Activated CD4-positive, alpha-beta T cell treated with anti-CD3 and anti-CD28 coated beads for 36 hours (primary cell): Measurements from ENCODE around the gene IL2RA. TPM values are rescaled to one million over a fixed set of nuclear protein-coding genes. Genes with fewer than 3 reads are reported as not detected.
"Not testable (repeated sequence)": the region's sequence is repeated elsewhere in the genome, so short reads cannot be mapped to it uniquely, and the experiment has no call there.

Experiments
- ATAC-seq: fragments of 200-7000 bp; cut with Tn5 transposase; one replicate; pipeline ENCODE4 v1.10.0; 2021; ENCODE audit warnings: mild to moderate bottlenecking, moderate library complexity
- CTCF ChIA-PET: fragments of 350-600 bp; sonication (Branson Sonifier 250); formaldehyde crosslinking; loops from one replicate; lab custom pipeline; 2021; ENCODE audit warnings: antibody characterized with exemption; lab: Charles Lee
- POLR2A ChIA-PET: fragments of 350-600 bp; sonication (Branson Sonifier 250); formaldehyde crosslinking; loops from one replicate; lab custom pipeline; 2021; ENCODE audit warnings: antibody characterized with exemption, inconsistent platforms; lab: Charles Lee
- DNase-seq: peaks from one replicate; pipeline ENCODE4 v3.0.0-alpha.2; 2020
- H3K27ac Mint-ChIP-seq: one replicate; pipeline ENCODE4 v1.8.0; 2021; ENCODE audit warnings: mixed read lengths
- H3K27me3 Mint-ChIP-seq: one replicate; pipeline ENCODE4 v1.8.0; 2021; ENCODE audit warnings: mixed read lengths
- H3K36me3 Mint-ChIP-seq: one replicate; pipeline ENCODE4 v1.8.0; 2021; ENCODE audit warnings: low read depth, mixed read lengths
- H3K4me1 Mint-ChIP-seq: one replicate; pipeline ENCODE4 v1.8.0; 2021; ENCODE audit warnings: mixed read lengths
- H3K4me3 Mint-ChIP-seq: one replicate; pipeline ENCODE4 v1.8.0; 2021; ENCODE audit warnings: mild to moderate bottlenecking, moderate library complexity, mixed read lengths
- H3K9me3 Mint-ChIP-seq: one replicate; pipeline ENCODE4 v1.8.0; 2021; ENCODE audit warnings: low read depth, mixed read lengths
- intact Hi-C, 2 experiments: fragments of 100-400 bp; cut with DNase I in 1 of 2; cut with micrococcal nuclease in 1 of 2; formaldehyde crosslinking; loops; one replicate each; pipeline versions ENCODE4 v1.14.2 to v1.15.1; 2022 to 2024; cut with DNase I, micrococcal nuclease
- total RNA-seq, 2 experiments: library from RNA; stranded (reverse); gene quantifications; one replicate each; pipeline ENCODE4 v1.2.3, GENCODE V29; 2021

IL2RA gene
- total RNA-seq, 2 experiments from 2014 or later: 659 to 980 TPM

DNA sequence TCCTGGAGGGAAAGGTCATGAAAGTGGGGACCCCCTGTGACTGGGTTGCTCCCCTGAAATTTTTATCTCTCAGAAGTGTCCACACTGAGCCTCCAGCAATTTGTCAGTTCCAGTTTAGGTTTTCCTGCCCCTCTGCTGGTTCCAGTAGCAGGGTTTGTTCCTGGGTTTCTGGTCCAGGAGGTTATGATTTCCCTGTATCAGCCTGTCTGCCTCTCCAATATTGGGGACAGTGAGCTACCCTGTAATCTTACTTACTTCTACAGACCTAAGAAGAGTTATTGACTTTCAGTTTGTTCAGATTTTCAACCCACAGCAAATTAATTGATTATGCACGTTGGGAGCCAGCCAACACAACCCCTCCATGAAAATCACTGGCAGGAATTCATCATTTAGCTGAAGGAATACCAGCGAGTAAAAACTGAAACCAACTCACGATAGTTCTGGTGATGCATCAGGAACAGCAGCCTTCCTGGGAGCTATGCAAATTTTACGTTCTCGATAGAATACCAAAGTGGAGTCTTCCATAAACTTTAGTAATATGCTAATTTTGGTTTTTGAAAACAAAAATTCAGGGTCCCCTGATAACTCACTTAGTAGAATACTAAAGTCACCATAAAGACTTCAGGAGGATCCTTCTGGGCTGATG, 53.5 kb downstream of the IL2RA start:
- DNase-seq (no peak), ATAC-seq (no peak)
- H3K27me3 Mint-ChIP-seq: peaks cover 2% of the 10 kb centered on the region
- H3K4me1 Mint-ChIP-seq: peaks cover 31% of the 10 kb centered on the region
- ChIA-PET POLR2A (interaction anchor here (0.6 kb wide), 1 partner anchor 155 kb away, joined by 5 read pairs; no protein-coding TSS in a partner anchor), CTCF (no interaction called here)
- peaks cover 8% of the 10 kb centered on the region for H3K9me3 Mint-ChIP-seq
- peaks cover 26% of the 10 kb centered on the region for H3K36me3 Mint-ChIP-seq
- H3K4me3 Mint-ChIP-seq: no peak overlapping the region
- intact Hi-C loops: no loop called here
- H3K27ac Mint-ChIP-seq: no peak overlapping the region

- peaks cover 12% of the 10 kb centered on the region for H3K36me3 Mint-ChIP-seq
- no peak for DNase-seq
- peaks cover 35% of the 10 kb centered on the region for H3K4me1 Mint-ChIP-seq
- ATAC-seq: no peak
- H3K4me3 Mint-ChIP-seq: no peak overlapping the region
- H3K9me3 Mint-ChIP-seq: peaks cover 8% of the 10 kb centered on the region
- CTCF ChIA-PET: no interaction called here
- no peak overlapping the region for H3K27ac Mint-ChIP-seq
- POLR2A ChIA-PET: interaction anchor here (0.6 kb wide), 1 partner anchor 77 kb away, joined by 4 read pairs; no protein-coding TSS in a partner anchor
- H3K27me3 Mint-ChIP-seq: peaks cover 2% of the 10 kb centered on the region
- intact Hi-C loops: no loop called here
Observed at GRCh38 chr10:6006991-6007390, 55.2 kb downstream of the IL2RA start.

DNA sequence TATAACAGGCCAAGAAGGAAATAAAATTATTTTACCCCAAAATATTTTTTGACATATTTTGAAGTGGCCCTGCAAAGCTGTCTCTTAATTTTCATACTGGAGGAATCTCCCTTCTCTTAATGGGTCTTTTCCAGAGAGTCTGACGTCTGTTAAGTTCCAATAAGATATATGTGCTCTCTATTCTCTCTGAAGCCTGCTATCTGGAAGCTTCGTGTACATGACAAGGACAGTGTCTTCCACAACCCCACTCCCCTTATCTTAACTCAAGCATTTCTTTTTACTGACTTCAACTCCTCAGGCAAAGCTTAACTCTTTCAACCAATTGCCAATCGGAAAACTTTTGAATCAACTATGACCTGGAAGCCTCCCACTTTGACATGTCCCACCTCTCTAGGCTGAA, 55.6 kb downstream of the IL2RA start:
- DNase-seq (no peak), ATAC-seq (no peak)
- Mint-ChIP-seq H3K27me3 (peaks cover 2% of the 10 kb centered on the region), H3K36me3 (peaks cover 7% of the 10 kb centered on the region), H3K27ac (no peak overlapping the region), H3K9me3 (peaks cover 8% of the 10 kb centered on the region), H3K4me1 (peaks cover 36% of the 10 kb centered on the region), H3K4me3 (no peak overlapping the region)
- POLR2A ChIA-PET: interaction anchor here (0.6 kb wide), 1 partner anchor 77 kb away, joined by 4 read pairs; no protein-coding TSS in a partner anchor
- intact Hi-C loops: no loop called here
- CTCF ChIA-PET: no interaction called here

DNA sequence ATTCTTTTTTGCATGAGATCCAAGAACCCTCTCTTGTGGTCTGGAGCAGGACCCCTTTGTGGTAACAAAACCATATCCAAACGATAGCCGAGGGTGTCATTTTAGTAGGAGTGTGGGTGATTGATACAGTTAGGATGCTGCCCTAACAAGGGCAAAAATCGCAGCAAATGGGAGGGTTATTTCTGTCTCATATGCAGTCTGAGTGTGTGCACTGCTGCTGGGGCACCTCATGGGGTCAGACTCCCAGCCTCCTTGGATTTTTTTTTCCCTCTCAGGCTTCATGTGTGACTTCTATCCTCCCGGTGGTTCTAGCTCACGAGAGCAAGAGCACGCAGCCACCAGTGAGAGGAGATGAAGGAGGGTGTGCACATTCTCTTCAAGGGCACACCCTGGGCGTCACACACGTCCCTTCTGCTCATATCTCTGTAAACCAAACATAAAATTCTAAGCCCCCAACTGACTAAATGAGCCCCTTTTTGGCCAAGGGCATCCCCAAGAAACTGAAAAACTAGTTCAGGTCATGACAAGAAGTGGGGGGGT, 56.2 kb downstream of the IL2RA start:
- ChIA-PET CTCF (no interaction called here), POLR2A (no interaction called here)
- H3K9me3 Mint-ChIP-seq: peaks cover 8% of the 10 kb centered on the region
- ATAC-seq (no peak), DNase-seq (no peak)
- intact Hi-C loops: no loop called here
- peaks cover 2% of the 10 kb centered on the region for H3K36me3 Mint-ChIP-seq
- H3K4me1 Mint-ChIP-seq: peaks cover 36% of the 10 kb centered on the region
- H3K4me3 Mint-ChIP-seq: no peak overlapping the region
- peaks cover 2% of the 10 kb centered on the region for H3K27me3 Mint-ChIP-seq
- no peak overlapping the region for H3K27ac Mint-ChIP-seq

- H3K27ac Mint-ChIP-seq, H3K36me3 Mint-ChIP-seq, H3K4me3 Mint-ChIP-seq, H3K27me3 Mint-ChIP-seq, DNase-seq, ATAC-seq, intact Hi-C loops, POLR2A ChIA-PET, H3K9me3 Mint-ChIP-seq, CTCF ChIA-PET: not testable (repeated sequence)
- peaks cover 38% of the 10 kb centered on the region for H3K4me1 Mint-ChIP-seq
Observed at GRCh38 chr10:6005161-6005804, 56.9 kb downstream of the IL2RA start.

DNA sequence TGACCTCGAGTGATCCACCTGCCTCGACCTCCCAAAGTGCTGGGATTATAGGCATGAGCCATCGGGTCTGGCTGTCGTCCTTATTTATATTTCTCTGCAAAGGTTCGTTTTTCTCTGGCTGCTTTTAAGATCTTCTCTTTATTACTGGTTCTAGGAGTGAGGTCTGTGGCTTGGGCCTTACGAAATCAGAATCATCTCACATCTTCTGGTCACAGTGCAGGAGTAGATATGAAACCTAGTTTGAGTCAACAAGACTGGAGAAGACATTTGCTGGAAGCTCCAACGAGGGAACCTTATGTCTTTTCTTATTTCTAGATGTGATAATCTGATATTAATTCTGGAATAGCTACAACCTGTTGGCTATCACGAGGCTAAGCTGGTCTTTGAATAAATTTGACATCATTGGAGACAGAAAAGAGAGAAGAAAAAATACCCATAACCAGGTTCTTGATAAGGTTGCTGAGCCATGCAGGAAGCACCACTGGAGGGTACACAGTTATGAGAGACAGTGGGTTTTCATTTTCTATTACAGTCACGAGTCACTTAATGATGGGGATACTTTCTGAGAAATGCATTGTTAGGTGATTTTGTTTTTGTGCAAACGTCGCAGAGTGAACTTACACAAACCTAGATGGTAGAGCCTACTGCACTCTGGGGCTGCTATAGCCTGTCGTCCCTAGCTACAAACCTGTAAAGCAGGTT, 59.2 kb downstream of the IL2RA start:
- peak overlapping the region; percentile 26 for H3K27ac Mint-ChIP-seq
- POLR2A ChIA-PET: interaction anchor here (0.6 kb wide), 2 partner anchors 15 to 48 kb away, joined by 3 to 5 read pairs; no protein-coding TSS in a partner anchor
- intact Hi-C loops: no loop called here
- peaks cover 5% of the 10 kb centered on the region for H3K27me3 Mint-ChIP-seq
- H3K36me3 Mint-ChIP-seq: no peaks in the 10 kb centered on the region
- ATAC-seq (peak; percentile 78), DNase-seq (peak; percentile 30)
- CTCF ChIA-PET: interaction anchor here (0.6 kb wide), 1 partner anchor 33 kb away, joined by 4 read pairs; no protein-coding TSS in a partner anchor
- peaks cover 25% of the 10 kb centered on the region for H3K4me1 Mint-ChIP-seq
- H3K9me3 Mint-ChIP-seq: peaks cover 6% of the 10 kb centered on the region
- no peak overlapping the region for H3K4me3 Mint-ChIP-seq

- POLR2A ChIA-PET: no interaction called here
Observed at GRCh38 chr10:5999440-6000165, 62.6 kb downstream of the IL2RA start.

DNA sequence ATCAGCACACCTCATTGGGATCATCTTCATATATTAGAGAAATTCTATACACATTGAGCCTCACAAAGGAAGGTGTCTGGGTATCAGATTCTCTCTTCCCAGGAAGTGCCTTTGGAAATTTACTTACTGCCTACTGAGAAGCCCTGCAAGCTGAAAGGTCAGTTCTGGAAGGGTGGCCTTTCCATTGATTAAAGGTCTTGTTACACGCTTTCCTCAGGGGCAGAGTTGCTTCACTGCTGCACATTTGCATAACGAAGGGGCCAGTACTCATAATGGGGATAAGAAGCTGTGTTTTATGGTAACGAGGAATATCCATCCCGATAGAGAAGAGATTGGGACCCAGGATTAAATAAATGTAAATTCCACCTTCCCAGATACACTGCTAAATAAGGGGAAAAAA, 65.5 kb downstream of the IL2RA start:
- ATAC-seq (no peak), DNase-seq (no peak)
- ChIA-PET POLR2A (no interaction called here), CTCF (interaction anchor here (1.1 kb wide), 1 partner anchor 14 kb away, joined by 3 read pairs; no protein-coding TSS in a partner anchor)
- Mint-ChIP-seq H3K36me3 (no peaks in the 10 kb centered on the region), H3K27me3 (peaks cover 7% of the 10 kb centered on the region), H3K4me1 (peaks cover 9% of the 10 kb centered on the region), H3K27ac (no peak overlapping the region), H3K4me3 (no peak overlapping the region), H3K9me3 (peaks cover 9% of the 10 kb centered on the region)
- intact Hi-C loops: no loop called here

More at GRCh38 chr10:5999440-6000165, 62.6 kb downstream of the IL2RA start:
- Mint-ChIP-seq H3K27ac (no peak overlapping the region), H3K27me3 (peaks cover 5% of the 10 kb centered on the region), H3K4me3 (no peak overlapping the region), H3K4me1 (peaks cover 25% of the 10 kb centered on the region), H3K9me3 (no peaks in the 10 kb centered on the region), H3K36me3 (no peaks in the 10 kb centered on the region)
- intact Hi-C loops: no loop called here
- CTCF ChIA-PET: no interaction called here
- no peak for DNase-seq
- no peak for ATAC-seq

- Mint-ChIP-seq H3K4me3 (no peak overlapping the region), H3K27ac (no peak overlapping the region)
Observed at GRCh38 chr10:5992398-5992797, 69.8 kb downstream of the IL2RA start.

GRCh38 chr10:5991708-5992107, 70.5 kb downstream of the IL2RA start:
- CTCF ChIA-PET: no interaction called here
- H3K27me3 Mint-ChIP-seq: peaks cover 6% of the 10 kb centered on the region
- H3K4me1 Mint-ChIP-seq: peaks cover 8% of the 10 kb centered on the region
- DNase-seq (no peak), ATAC-seq (no peak)
- H3K36me3 Mint-ChIP-seq: no peaks in the 10 kb centered on the region
- no peak overlapping the region for H3K4me3 Mint-ChIP-seq
- POLR2A ChIA-PET: no interaction called here
- no peak overlapping the region for H3K27ac Mint-ChIP-seq
- intact Hi-C loops: no loop called here
- peaks cover 15% of the 10 kb centered on the region for H3K9me3 Mint-ChIP-seq

More at GRCh38 chr10:5992398-5992797, 69.8 kb downstream of the IL2RA start:
- ChIA-PET POLR2A (no interaction called here), CTCF (no interaction called here)
- ATAC-seq: no peak
- DNase-seq: no peak
- peaks cover 8% of the 10 kb centered on the region for H3K4me1 Mint-ChIP-seq
- intact Hi-C loops: no loop called here
- H3K27me3 Mint-ChIP-seq: peaks cover 3% of the 10 kb centered on the region
- H3K36me3 Mint-ChIP-seq: no peaks in the 10 kb centered on the region
- peaks cover 15% of the 10 kb centered on the region for H3K9me3 Mint-ChIP-seq

- ChIA-PET CTCF (no interaction called here), POLR2A (no interaction called here)
- Mint-ChIP-seq H3K4me3 (no peak overlapping the region), H3K9me3 (peaks cover 15% of the 10 kb centered on the region), H3K27me3 (peaks cover 5% of the 10 kb centered on the region), H3K4me1 (peaks cover 8% of the 10 kb centered on the region), H3K27ac (no peak overlapping the region), H3K36me3 (no peaks in the 10 kb centered on the region)
- ATAC-seq (no peak), DNase-seq (no peak)
- intact Hi-C loops: no loop called here
Observed at GRCh38 chr10:5989756-5990155, 72.4 kb downstream of the IL2RA start.
